ENCODE measurements around the gene CLEC2B.

The CLEC2B gene

GRCh38 chr12:9868311-9868801 is 798 bp downstream of the CLEC2B start:
- DNase-seq: no peak

GRCh38 chr12:9867531-9867930 is 1.6 kb downstream of the CLEC2B start:
- no peak for DNase-seq

GRCh38 chr12:9866860-9867269 is 2.3 kb downstream of the CLEC2B start:
- no peak for DNase-seq

- no peak for DNase-seq
Measured at GRCh38 chr12:9864913-9865675, 4.1 kb downstream of the CLEC2B start.

- no peak for DNase-seq
Measured at GRCh38 chr12:9858135-9858534, 11.0 kb downstream of the CLEC2B start.

- DNase-seq: no peak
Measured at GRCh38 chr12:9856894-9857293, 12.3 kb downstream of the CLEC2B start.

- no peak for DNase-seq
Measured at GRCh38 chr12:9856151-9856550, 13.0 kb downstream of the CLEC2B start.

- DNase-seq: no peak
Measured at GRCh38 chr12:9851927-9852326, 17.2 kb downstream of the CLEC2B start.

GRCh38 chr12:9851050-9851449 is 18.1 kb downstream of the CLEC2B start:
- no peak for DNase-seq

- DNase-seq: no peak
Measured at GRCh38 chr12:9848899-9849298, 20.3 kb downstream of the CLEC2B start.

GRCh38 chr12:9843407-9843806 is 25.7 kb downstream of the CLEC2B start:
- no peak for DNase-seq

GRCh38 chr12:9831720-9832119 is 37.4 kb downstream of the CLEC2B start:
- DNase-seq: no peak

GRCh38 chr12:9829982-9830381 is 39.2 kb downstream of the CLEC2B start:
- no peak for DNase-seq

- DNase-seq: no peak
Measured at GRCh38 chr12:9829483-9829882, 39.7 kb downstream of the CLEC2B start.

GRCh38 chr12:9827209-9827888 is 41.8 kb downstream of the CLEC2B start, which contains the start of gene KLRF1:
KLRF1 (plus strand) TSS chr12:9827481; CDS start chr12:9827545, 64 bp downstream.
- DNase-seq: no peak

GRCh38 chr12:9820281-9820930 is 48.7 kb downstream of the CLEC2B start:
- DNase-seq: no peak

GRCh38 chr12:9813821-9814798 is 55.0 kb downstream of the CLEC2B start:
- no peak for DNase-seq

- no peak for DNase-seq
Measured at GRCh38 chr12:9811621-9812020, 57.5 kb downstream of the CLEC2B start.

- no peak for DNase-seq
Measured at GRCh38 chr12:9810671-9811070, 58.5 kb downstream of the CLEC2B start.

- DNase-seq: no peak
Measured at GRCh38 chr12:9809866-9810265, 59.3 kb downstream of the CLEC2B start.

GRCh38 chr12:9809338-9809737 is 59.8 kb downstream of the CLEC2B start:
- no peak for DNase-seq

- no peak for DNase-seq
Measured at GRCh38 chr12:9808504-9808903, 60.6 kb downstream of the CLEC2B start.

Data from NCI-H510A treated with DMSO at 0.1 percent for 48 hours (cell line).